ENCODE data around the gene LYPLAL1.
A peak's percentile ranks its signal among the peaks of the same experiment; 100 is the strongest.
"Not testable (repeated sequence)": the region's sequence is repeated elsewhere in the genome, so short reads cannot be mapped to it uniquely, and the experiment has no call there.

Gene LYPLAL1

GRCh38 chr1:219163401-219163954 is 10.2 kb upstream of the LYPLAL1 start:
- no peak for DNase-seq (ENCODE audit: low read depth)

- DNase-seq (ENCODE audit: low read depth): no peak
These were observed 2.3 kb upstream of the LYPLAL1 start for GRCh38 chr1:219171192-219171935.

GRCh38 chr1:219172821-219173220 is 857 bp upstream of the LYPLAL1 start:
- DNase-seq (ENCODE audit: low read depth): no peak

GRCh38 chr1:219173434-219173757 is 282 bp upstream of the LYPLAL1 start:
- DNase-seq (ENCODE audit: low read depth): no peak

GRCh38 chr1:219174460-219175211 is 958 bp downstream of the LYPLAL1 start:
- peak; percentile 81 for DNase-seq (ENCODE audit: low read depth)

- no peak for DNase-seq (ENCODE audit: low read depth)
These were observed 1.5 kb downstream of the LYPLAL1 start for GRCh38 chr1:219175212-219175564.

- DNase-seq (ENCODE audit: low read depth): no peak
These were observed 2.5 kb downstream of the LYPLAL1 start for GRCh38 chr1:219176168-219176567.

GRCh38 chr1:219177363-219177762 is 3.7 kb downstream of the LYPLAL1 start:
- DNase-seq (ENCODE audit: low read depth): no peak

GRCh38 chr1:219177940-219178339 is 4.3 kb downstream of the LYPLAL1 start:
- DNase-seq (ENCODE audit: low read depth): no peak

- DNase-seq (ENCODE audit: low read depth): no peak
These were observed 5.6 kb downstream of the LYPLAL1 start for GRCh38 chr1:219179293-219179692.

- no peak for DNase-seq (ENCODE audit: low read depth)
These were observed 10.7 kb downstream of the LYPLAL1 start for GRCh38 chr1:219184337-219184736.

- no peak for DNase-seq (ENCODE audit: low read depth)
These were observed 11.9 kb downstream of the LYPLAL1 start for GRCh38 chr1:219185486-219186117.

- DNase-seq (ENCODE audit: low read depth): no peak
These were observed 14.7 kb downstream of the LYPLAL1 start for GRCh38 chr1:219188331-219188803.

GRCh38 chr1:219189021-219189824 is 15.5 kb downstream of the LYPLAL1 start:
- DNase-seq (ENCODE audit: low read depth): peak; percentile 73

- DNase-seq (ENCODE audit: low read depth): no peak
These were observed 16.3 kb downstream of the LYPLAL1 start for GRCh38 chr1:219189952-219190351.

- DNase-seq (ENCODE audit: low read depth): no peak
These were observed 16.9 kb downstream of the LYPLAL1 start for GRCh38 chr1:219190605-219191004.

- not testable (repeated sequence) for DNase-seq (ENCODE audit: low read depth)
These were observed 22.2 kb downstream of the LYPLAL1 start for GRCh38 chr1:219195833-219196232.

GRCh38 chr1:219201656-219202055 is 28.0 kb downstream of the LYPLAL1 start:
- DNase-seq (ENCODE audit: low read depth): no peak

- no peak for DNase-seq (ENCODE audit: low read depth)
These were observed 28.9 kb downstream of the LYPLAL1 start for GRCh38 chr1:219202567-219202966.

GRCh38 chr1:219206350-219206749 is 32.7 kb downstream of the LYPLAL1 start:
- no peak for DNase-seq (ENCODE audit: low read depth)

- DNase-seq (ENCODE audit: low read depth): no peak
These were observed 35.9 kb downstream of the LYPLAL1 start for GRCh38 chr1:219209578-219209977.

GRCh38 chr1:219210067-219210466 is 36.4 kb downstream of the LYPLAL1 start:
- DNase-seq (ENCODE audit: low read depth): no peak

Data from stromal cell of bone marrow (primary cell).